OCI-LY3 (cell line): ENCODE data around the gene HNRNPF.
"Not testable (repeated sequence)": the region's sequence is repeated elsewhere in the genome, so short reads cannot be mapped to it uniquely, and the experiment has no call there.

Source experiments
- H2AFZ ChIP-seq: fragments of 200-600, 300-600 bp; shearing (Covaris generic); 2 replicates; pipeline ENCODE4 v1.6.0; 2014; ENCODE audit warnings: antibody characterized with exemption, low read depth, low read length
- H3K27ac ChIP-seq: fragments of 200-600, 300-600 bp; sonication (generic); 2 replicates; pipeline ENCODE4 v1.5.1; 2014; ENCODE audit warnings: mild to moderate bottlenecking, low read length, moderate library complexity, mixed read lengths
- H3K27me3 ChIP-seq: fragments of 200-600, 300-600 bp; sonication (generic); 2 replicates; pipeline ENCODE4 v1.6.1; 2014; ENCODE audit warnings: low read depth, low read length, mixed read lengths
- H3K36me3 ChIP-seq: fragments of 200-600, 300-600 bp; sonication (generic); replicated peaks from 2 replicates; pipeline ENCODE3; 2014; ENCODE audit warnings: low read depth, low read length, mixed read lengths
- H3K4me1 ChIP-seq: fragments of 300-600, 200-600 bp; sonication (generic); 2 replicates; pipeline ENCODE4 v1.6.1; 2014; ENCODE audit warnings: low read length, mixed read lengths
- H3K4me2 ChIP-seq: fragments of 200-600, 300-600 bp; sonication (generic); 2 replicates; pipeline ENCODE4 v1.6.1; 2014; ENCODE audit warnings: low read length, mixed read lengths
- H3K4me3 ChIP-seq: fragments of 300-600, 200-600 bp; sonication (generic); 2 replicates; pipeline ENCODE4 v1.5.1; 2014; ENCODE audit warnings: antibody characterized with exemption, mild to moderate bottlenecking, low read length, moderate library complexity
- H3K79me2 ChIP-seq: fragments of 300-600, 200-600 bp; shearing (Covaris generic); 2 replicates; pipeline ENCODE4 v1.6.1; 2014; ENCODE audit warnings: mild to moderate bottlenecking, low read length, mixed read lengths
- H3K9ac ChIP-seq: fragments of 300-600, 200-600 bp; shearing (Covaris generic); 2 replicates; pipeline ENCODE4 v1.6.0; 2014; ENCODE audit warnings: mild to moderate bottlenecking, low read length, moderate library complexity
- H3K9me3 ChIP-seq: fragments of 200-600, 300-600 bp; shearing (Covaris generic); 2 replicates; pipeline ENCODE4 v1.6.1; 2014; ENCODE audit warnings: low read length, mixed read lengths; ENCODE audit not compliant: insufficient read depth
- H4K20me1 ChIP-seq: fragments of 200-600, 300-600 bp; sonication (generic); 2 replicates; pipeline ENCODE4 v1.6.1; 2016; ENCODE audit warnings: low read length, mixed read lengths; ENCODE audit not compliant: insufficient read depth
- CTCF ChIP-seq: fragments of 200-600, 300-600 bp; sonication (generic); IDR thresholded peaks from 2 replicates; pipeline ENCODE4 v1.5.1; 2014; ENCODE audit warnings: antibody characterized with exemption, low read length, low read depth
- EZH2phosphoT487 ChIP-seq: fragments of 200-600 bp; shearing (Covaris generic); IDR thresholded peaks from 2 replicates; pipeline ENCODE4 v1.6.1; 2018; ENCODE audit warnings: antibody characterized with exemption, mixed run types, low read depth

HNRNPF gene

GRCh38 chr10:43338117-43338516 lies 70.9 kb downstream of the HNRNPF start:
- no peak for TF ChIP-seq CTCF
- no peak for TF ChIP-seq EZH2phosphoT487
- H3K36me3 ChIP-seq, result no peaks in the 10 kb centered on the region
- H3K9me3 ChIP-seq, result no peaks in the 10 kb centered on the region
- H3K27me3 ChIP-seq, result no peaks in the 10 kb centered on the region
- no peak overlapping the region for H2AFZ ChIP-seq
- H3K4me1 ChIP-seq, result no peaks in the 10 kb centered on the region
- H3K79me2 ChIP-seq, result no peaks in the 10 kb centered on the region
- H3K4me2 ChIP-seq, result no peak overlapping the region
- H4K20me1 ChIP-seq, result no peaks in the 10 kb centered on the region
- H3K9ac ChIP-seq, result no peak overlapping the region
- no peak overlapping the region for H3K27ac ChIP-seq
- H3K4me3 ChIP-seq, result no peak overlapping the region

GRCh38 chr10:43337536-43337935 lies 71.5 kb downstream of the HNRNPF start:
- H3K27me3 ChIP-seq, H3K4me1 ChIP-seq, H2AFZ ChIP-seq, H3K9ac ChIP-seq, H3K79me2 ChIP-seq, H3K36me3 ChIP-seq, H3K4me2 ChIP-seq, H3K9me3 ChIP-seq, H3K4me3 ChIP-seq, H3K27ac ChIP-seq, H4K20me1 ChIP-seq: not testable (repeated sequence)

GRCh38 chr10:43336641-43337318 lies 72.2 kb downstream of the HNRNPF start:
- TF ChIP-seq EZH2phosphoT487, result no peak
- Histone ChIP-seq H2AFZ (no peak overlapping the region), H3K4me3 (no peak overlapping the region), H3K27me3 (no peaks in the 10 kb centered on the region), H3K36me3 (no peaks in the 10 kb centered on the region), H3K27ac (no peak overlapping the region), H3K4me1 (no peaks in the 10 kb centered on the region), H3K79me2 (no peaks in the 10 kb centered on the region), H3K4me2 (no peak overlapping the region), H3K9ac (no peak overlapping the region), H4K20me1 (no peaks in the 10 kb centered on the region), H3K9me3 (no peaks in the 10 kb centered on the region)

- Histone ChIP-seq H3K4me1 (no peaks in the 10 kb centered on the region), H3K4me2 (no peak overlapping the region)
These were observed 72.9 kb downstream of the HNRNPF start for GRCh38 chr10:43336061-43336460.

More at GRCh38 chr10:43336061-43336460, 72.9 kb downstream of the HNRNPF start:
- Histone ChIP-seq H3K27me3 (no peaks in the 10 kb centered on the region), H2AFZ (no peak overlapping the region), H3K79me2 (no peaks in the 10 kb centered on the region), H3K36me3 (no peaks in the 10 kb centered on the region), H3K9me3 (no peaks in the 10 kb centered on the region), H3K9ac (no peak overlapping the region), H4K20me1 (no peaks in the 10 kb centered on the region), H3K27ac (no peak overlapping the region), H3K4me3 (no peak overlapping the region)
- TF ChIP-seq EZH2phosphoT487 (no peak), CTCF (no peak)
